HUDEP-2 (cell line): Measurements from ENCODE around the gene ZBTB44.
"Not testable (repeated sequence)": the region's sequence is repeated elsewhere in the genome, so short reads cannot be mapped to it uniquely, and the experiment has no call there.

Source experiments
- DNase-seq, 76 experiments: peaks; one replicate each; lab custom pipeline; 2025; ENCODE audit not compliant: unreplicated experiment in 76 of 76; lab: John Stamatoyannopoulos, UW

Gene ZBTB44

DNA sequence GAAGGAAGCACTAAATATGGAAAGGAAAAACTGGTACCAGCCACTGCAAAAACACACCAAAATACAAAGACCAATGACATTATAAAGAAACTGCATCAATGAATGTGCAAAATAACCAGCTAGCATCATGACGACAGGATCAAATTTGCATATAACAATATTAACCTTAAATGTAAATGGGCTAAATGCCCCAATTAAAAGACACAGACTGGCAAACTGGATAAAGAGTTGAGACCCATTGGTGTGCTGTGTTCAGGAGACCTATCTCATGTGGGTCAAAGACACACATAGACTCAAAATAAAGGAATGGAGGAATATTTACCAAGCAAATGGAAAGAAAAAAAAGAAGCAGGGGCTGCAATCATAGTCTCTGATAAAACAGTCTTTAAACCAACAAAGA is 63.0 kb downstream of the ZBTB44 start:
- DNase-seq: not testable (repeated sequence)

DNA sequence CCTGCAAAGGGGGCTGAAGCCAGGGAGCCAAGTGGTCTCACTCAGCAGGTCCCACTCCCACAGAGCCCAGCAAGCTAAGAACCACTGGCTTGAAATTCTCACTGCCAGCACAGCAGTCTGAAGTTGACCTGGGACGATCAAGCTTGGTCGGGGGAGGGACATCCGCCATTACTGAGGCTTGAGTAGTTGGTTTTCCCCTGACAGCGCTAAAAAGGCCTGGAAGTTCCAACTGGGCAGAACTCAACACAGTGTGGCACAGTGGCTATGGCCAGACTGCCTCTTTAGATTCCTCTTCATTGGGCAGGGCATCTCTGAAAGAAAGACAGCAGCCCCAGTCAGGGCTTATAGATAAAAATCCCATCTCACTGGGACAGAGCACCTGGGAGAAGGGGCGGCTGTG is 64.8 kb downstream of the ZBTB44 start:
- DNase-seq: not testable (repeated sequence)

DNA sequence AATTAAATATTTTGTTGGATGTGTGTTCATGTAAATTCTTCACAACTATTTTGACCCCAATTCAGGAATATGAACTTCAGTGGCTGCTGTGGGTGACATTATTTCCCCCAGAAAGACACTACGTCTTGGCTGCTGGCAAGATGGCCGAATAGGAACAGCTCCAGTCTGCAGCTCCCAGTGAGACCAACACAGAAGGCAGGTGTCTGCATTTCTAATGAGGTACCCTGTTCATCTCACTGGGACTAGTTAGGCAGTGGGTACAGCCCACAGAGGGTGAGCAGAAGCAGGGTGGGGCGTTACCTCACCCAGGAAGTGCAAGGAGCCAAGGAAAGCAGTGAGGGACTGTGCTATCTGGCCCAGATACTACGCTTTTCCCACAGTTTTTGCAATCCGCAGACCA is 65.3 kb downstream of the ZBTB44 start:
- no peak for DNase-seq

DNA sequence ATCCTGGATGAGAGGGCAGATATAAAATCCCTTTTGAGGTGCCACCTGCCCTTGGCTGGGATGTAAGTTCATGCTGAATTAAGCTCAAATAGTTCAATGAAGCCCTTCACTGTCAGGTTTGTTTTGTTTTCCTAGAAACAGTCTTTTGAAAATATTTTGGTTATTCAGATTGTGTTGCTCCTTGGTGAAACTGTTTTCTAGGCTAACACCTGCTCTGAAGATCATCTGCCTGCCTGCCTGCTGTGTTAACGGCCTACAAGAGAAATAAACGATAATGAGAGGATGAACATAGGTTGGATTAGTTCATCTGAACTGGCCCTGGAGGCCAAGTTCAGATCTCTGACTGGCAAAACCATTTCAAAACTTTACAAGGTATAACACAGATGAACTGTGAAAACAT is 67.4 kb downstream of the ZBTB44 start:
- DNase-seq: no peak

DNA sequence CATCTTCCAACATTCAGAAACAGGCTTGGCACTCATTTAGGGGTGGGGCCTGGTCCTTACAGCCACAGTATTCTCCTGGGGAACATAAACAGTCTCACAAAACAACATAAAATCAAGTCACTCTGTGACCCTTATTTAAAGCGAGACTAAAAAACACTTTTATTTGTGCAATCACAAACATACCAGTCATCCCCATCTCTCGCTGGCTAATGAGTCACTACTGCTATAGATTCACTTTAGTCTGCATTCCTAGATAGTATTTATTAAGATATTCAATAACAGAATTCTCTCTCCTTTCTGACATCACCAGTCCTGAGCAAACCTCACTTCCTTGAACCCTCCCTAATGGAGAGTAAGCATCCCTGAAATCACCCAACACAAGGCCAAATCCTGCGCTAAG is 68.0 kb downstream of the ZBTB44 start:
- DNase-seq: peak in 1 of 76 experiments; percentile 33

DNA sequence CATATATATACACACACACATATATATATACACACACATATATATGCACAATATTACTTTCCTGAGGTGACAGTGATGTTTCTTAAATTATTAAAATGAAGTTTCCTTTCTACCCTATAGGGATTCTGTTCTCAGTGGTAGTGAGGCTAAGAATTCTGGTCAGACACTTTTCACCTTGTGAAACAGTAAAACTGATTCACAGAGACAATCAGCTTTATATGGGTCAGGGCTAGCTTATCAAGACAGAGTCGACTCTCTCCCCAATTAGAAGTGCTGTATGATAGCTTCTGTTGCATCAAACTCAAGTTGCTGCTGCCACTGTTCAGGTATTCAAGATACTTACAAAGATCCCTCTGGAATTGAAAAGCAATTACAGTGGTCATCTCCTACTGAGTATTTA is 68.4 kb downstream of the ZBTB44 start:
- DNase-seq: peak in 1 of 76 experiments; percentile 33

DNA sequence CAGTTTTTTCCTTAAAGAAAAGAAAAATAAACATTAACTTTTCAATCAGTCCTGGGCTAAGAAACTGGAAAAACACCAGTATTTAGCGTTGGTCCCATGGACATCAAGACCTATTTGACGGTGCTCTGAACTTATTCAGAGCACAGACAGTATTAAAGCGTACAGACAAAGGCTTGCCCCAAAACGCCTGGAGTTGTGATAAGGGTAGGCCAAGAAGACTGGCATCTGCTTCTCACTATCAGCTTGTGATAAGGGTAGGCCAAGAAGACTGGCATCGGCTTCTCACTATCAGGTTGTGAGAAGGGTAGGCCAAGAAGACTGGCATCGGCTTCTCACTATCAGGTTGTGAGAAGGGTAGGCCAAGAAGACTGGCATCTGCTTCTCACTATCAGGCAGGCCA is 69.3 kb downstream of the ZBTB44 start:
- DNase-seq: peak in 72 of 76 experiments; percentile 13 to 94 (median 78)

DNA sequence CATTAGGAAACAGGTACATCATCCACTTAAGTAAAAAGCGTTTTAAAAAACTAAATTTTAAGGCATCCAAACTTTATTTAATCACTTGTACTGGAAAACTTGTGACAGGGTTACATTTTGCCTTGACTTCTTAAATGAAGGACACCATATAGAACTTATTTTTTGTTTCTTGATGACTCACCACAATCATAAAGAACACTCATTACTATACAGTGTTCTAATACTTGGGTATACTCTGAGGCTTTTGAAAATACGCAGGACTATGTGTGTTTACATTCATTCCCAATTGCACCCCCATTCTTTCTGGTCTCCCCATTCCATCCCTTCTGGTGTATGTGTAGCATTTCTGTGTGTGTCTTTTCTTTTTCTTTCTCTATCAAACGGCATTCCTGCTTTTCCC is 69.9 kb downstream of the ZBTB44 start:
- peak in 1 of 76 experiments; percentile 25 for DNase-seq

DNA sequence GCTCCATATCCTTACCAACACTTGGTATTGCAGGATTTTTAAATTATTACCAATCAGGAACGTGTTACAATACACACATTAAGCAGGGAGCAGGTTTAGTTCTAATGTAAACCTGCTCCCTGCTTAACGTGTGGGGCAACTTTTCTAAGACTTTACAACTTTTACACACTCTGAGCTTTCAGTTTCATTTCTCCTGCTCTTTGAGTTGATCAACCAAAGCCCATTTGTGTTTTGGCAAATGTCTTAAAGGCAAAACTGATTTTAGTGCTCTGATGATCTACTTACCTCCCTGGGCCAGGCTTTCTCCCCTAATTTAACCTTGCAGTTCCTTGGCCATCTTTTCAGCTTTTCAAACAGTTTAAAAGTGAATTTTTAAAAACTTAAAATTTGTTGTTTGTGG is 70.9 kb downstream of the ZBTB44 start:
- no peak for DNase-seq

DNA sequence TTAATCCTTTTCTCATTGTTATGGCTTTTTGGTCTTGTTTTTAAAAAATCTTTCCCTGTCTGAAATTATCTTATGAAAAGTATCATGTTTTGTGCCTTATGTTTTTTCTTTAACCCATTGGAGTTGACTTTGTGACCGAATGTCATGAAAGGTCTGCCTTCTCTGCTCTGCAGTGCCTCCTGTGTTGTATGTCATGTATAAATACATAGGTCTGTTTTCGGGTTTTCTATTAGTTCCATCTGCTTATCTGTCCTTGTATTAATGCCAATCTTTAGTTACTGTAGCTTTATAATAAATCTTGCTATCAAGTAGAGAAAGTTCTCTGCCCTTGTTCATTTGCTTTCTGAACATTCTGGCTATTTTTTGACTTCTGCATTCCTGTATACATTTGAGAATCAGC is 73.0 kb downstream of the ZBTB44 start:
- peak in 1 of 76 experiments; percentile 2 for DNase-seq

DNA sequence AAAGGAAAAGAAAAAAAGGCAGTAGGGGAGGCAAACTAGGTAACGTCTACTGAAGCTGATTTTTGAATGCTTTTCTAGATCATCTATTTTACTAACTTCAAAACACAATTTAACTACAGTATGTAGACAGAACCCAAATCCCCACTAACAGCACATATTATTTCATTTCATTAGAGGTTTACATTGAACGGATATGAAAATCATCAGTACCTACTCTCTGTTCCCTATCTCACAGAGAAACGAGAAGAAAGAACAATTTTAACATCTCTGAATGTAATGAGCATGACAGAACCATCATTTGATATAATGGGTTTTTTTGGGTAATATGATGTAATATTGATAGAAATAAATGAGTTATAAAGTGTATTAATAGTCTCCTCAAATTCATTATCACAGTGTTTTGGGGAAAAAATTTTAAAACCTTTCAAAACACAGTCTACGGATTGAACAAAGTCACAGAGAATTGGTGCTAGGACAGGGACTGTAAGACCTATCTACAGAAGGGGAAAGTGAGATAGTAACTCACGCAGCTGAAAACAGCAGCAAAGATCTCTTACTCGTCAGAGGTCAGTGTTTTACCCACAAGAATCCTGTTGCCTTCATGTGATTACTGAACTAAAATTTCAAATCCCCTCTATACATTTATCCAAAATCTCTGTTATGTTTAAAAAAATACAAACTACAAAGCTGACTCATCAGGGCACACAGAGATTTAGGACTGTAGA is 77.3 kb downstream of the ZBTB44 start:
- DNase-seq: no peak

DNA sequence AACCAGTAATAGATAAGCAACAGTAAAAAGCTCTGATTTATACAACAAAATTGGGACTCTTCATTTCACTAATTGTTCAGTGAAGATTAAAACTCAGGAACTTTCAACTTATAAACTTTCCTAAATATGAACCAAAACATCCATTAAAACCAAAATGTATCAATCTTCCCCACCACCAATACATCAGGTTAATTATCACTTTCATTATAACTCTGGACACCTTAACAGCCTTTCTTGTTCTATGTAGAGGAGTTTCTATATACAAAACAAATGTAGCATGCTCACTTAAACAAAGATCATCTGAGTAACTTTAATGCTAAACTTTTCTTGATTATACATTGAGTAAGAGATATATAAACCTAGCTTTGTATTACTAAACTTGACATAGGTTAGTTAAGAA is 80.4 kb downstream of the ZBTB44 start:
- no peak for DNase-seq

DNA sequence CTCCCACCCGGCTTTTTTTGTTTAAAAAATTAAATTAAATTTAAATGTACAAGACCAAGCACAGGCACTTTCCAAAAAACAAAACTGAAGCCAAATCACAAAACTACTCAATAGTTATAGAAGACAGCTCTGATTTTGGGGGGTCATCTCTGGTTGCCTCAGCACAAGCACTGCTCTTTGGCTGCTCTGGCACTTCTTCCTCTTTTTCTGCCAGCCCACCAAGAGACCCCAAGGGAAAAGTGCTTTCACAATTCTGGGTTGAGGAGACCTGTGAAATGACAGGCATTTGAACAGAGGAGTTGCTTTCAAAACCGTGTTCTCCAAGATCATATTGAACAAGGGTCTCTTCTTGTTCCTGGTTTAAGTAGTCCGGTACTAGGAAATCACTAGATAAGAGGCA is 80.8 kb downstream of the ZBTB44 start:
- DNase-seq: not testable (repeated sequence)

DNA sequence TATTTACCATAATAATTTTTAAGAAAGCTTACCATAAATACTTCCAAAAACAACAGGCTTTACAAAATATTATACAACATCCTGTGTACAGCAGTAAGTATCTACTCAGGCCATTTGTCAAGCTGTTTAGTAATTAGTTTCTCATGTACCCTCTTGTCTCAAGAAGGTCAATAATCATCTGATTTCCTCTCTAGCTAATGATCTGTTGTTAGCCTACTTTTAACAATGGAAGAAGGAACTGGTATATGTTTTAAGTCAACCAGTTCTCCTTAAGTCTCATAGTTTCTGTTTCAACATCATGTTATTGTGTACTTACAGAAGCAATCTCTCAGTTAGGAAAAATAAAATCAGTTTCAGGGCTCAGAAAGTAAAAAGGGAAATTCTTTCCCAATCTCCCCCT is 81.2 kb downstream of the ZBTB44 start:
- DNase-seq: not testable (repeated sequence)

DNA sequence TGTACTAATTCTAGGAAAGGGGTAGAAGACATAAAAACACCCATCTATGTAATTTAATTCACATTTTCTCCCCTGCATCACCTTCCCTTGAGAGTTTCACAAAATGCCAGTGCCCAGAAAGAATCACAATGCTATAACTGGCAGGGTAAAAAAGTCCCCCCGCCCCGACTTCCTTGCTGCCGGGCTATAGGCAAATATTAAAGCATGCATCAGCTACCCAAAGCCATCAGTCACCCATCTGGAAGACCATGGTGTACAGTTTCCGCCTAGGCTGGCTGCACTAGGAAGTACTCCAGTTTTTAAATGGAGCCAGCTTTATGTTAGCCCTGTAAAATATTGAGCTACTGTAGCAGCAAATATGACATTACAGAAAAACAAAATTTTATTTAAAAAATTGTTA is 87.3 kb downstream of the ZBTB44 start:
- DNase-seq: no peak

DNA sequence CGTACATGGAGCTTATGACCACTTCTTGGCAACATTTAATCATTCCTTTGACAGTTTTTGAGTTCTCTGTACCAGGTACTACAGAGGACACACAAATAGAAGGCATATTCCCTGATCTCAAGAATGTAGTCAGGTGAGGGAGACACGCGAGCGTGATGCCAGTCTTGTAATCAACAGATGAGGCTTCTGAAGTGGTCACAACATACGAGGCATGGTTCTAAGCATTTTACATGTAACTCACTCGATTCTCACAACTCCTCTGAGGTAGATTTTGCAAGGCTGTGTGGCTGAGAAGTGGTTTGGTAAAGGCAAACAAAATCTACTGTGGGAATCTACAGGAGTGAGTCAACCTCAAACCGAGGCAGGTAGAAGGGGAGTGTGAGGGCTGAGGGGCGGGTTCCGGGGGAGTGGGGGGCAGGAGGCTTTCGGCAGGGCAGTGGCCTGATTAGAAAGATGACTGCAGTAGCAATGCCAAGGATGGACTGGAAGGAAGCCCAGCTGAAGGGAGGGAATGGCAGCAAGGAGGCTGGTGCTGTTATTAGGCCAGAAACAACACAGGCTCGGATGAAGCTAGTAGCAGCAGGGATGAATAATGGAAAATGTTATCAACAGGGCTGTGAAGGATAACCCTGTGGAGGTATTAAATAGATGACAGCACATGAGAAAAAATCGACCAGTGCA is 91.3 kb downstream of the ZBTB44 start:
- no peak for DNase-seq

DNA sequence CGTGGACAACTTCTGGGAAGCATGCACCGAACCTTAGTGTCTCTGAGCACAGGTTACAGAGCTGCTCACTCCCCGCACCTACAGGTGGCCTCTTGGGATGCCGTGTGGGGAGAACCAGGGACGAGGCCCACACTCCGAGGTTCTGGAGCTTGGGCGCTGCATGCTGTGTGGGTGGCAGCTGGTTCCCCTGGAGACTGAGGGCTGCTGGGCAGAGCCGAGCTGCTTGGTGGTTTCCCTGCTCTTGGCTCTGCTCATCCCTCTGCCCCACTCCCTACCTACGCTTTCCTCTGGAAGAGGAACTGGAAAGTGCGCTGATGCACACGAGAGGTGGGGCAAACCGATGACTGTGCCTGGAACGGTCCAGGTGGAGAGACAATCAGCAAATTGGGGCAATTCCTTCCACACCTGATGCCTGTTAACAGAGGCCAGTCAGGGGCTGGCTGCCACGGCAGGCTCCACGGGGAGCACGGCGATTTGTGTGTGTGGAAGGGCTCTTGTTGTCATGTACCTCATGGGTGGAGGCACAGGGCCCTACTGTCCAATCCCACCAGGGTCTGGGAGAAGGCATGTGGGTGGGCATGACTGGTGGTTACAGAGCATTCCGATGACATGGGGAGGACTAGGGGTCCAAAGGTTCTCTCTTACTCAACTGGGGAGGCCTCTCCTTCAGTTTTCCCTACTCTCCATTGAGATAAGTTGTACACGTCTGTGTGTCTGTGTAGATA is 94.2 kb downstream of the ZBTB44 start:
- DNase-seq: no peak

DNA sequence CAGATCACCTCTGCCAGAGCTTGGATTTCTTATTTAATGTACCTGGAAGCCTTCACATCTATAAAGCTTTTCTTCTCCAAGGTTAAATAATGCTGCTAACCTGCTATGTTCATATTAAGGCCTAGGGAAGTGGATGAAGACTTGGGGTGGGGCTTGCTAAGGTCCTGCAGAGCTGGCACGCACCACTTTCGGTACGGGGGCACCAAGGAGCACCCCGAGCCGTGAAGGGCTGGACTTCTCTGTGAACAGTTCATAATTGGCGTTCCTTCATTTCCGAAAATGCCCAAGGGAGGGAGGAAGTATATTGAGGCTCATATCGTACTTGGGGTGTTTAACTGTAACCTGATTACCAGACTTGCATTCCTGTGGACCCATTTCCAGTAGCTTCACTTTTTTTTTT is 95.6 kb downstream of the ZBTB44 start:
- DNase-seq: no peak

DNA sequence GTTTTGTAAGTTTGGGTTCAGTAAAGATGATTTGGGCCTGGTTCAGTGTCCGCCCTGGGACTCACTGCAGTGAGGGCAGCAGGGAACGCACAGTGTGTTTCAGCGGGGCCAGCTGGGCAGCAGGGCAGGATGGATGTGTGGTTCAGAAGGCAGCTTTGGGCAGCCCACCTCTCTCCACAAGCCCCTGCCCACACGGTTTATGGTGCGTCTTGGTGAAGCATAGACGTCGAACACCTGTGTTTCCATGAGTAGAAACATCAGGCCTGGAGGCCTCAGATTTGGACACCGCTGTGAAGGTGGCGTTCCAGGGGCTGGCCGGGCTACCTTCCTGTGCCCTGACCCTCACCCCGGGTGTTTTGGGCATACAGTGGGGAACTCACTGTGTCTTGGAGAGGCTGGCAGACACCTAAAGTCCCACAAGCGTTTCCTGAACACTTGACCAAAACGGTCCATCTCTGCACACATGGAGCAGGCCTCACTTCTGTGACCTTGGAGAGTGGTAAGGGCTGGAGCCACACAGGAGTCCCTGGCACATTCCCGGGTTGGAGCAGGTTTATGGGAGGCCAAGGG is 96.1 kb downstream of the ZBTB44 start:
- no peak for DNase-seq

DNA sequence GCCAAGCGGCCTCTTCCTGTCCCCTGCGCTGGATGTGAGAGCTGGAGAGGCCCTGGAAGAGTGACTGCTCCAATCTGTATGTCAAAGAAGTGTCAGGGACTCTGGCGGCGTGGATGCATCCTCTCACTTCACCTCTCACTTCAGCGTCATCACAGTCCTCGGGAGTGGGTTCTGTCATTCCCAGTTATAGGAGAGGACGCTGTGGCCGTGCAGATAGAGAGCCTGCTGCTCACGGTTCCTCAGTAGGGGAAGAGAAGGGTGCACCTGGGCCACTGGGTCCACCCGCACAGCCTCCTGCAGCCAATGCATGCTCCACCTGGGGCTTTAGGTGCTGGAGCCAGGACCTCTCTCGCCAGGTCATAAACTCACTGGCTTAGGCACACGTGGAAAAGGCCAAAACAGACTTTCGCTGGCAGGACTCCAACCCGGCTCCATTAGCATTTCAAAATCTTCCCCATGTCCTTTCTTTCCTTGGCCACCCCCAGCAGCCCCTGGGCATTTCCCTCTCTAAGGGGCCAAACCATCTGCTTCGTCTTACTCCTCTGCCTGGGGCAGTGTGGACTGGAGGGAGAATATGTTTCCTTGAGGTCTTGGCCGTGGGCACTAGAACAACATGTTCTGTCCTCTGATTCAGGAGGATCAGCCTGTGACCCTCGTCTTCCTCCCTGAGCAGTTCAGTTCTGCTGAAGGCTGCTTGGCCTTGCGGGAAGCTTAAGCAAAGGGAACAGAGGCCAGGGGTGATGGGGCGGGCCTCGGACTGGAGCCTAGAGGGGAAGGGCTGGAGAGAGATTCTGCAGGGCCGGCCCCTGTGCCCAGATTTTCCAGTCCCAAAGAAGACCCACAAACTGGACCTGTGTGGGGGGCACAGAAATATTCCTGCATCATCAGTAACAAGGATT is 97.3 kb downstream of the ZBTB44 start:
- DNase-seq: no peak
